AG09309 (cell line): Measurements from ENCODE around the gene PGM2L1.
A peak's percentile ranks its signal among the peaks of the same experiment; 100 is the strongest.

Experiments
- DNase-seq: peaks from one replicate; pipeline ENCODE4 v3.0.0-alpha.2; 2010; ENCODE audit warnings: low read depth
- H3K4me3 ChIP-seq: 2 replicates; pipeline ENCODE4 v1.5.1; 2011; ENCODE audit warnings: mild to moderate bottlenecking, low read depth, low read length, moderate library complexity; ENCODE audit not compliant: control insufficient read depth
- CTCF ChIP-seq: IDR thresholded peaks from 2 replicates; pipeline ENCODE4 v1.5.1; 2011; ENCODE audit warnings: mild to moderate bottlenecking, low read depth, low read length, inconsistent platforms; ENCODE audit not compliant: insufficient read depth, control insufficient read depth; ENCODE audit errors: missing control alignments

The PGM2L1 gene

GRCh38 chr11:74388678-74389327, 9.4 kb downstream of the PGM2L1 start:
- peak; percentile 70 for TF ChIP-seq CTCF
- no peak overlapping the region for H3K4me3 ChIP-seq
- peak; percentile 11 for DNase-seq

- no peak overlapping the region for H3K4me3 ChIP-seq
- no peak for DNase-seq
- TF ChIP-seq CTCF: no peak
Observed at GRCh38 chr11:74384641-74385040, 13.6 kb downstream of the PGM2L1 start.

DNA sequence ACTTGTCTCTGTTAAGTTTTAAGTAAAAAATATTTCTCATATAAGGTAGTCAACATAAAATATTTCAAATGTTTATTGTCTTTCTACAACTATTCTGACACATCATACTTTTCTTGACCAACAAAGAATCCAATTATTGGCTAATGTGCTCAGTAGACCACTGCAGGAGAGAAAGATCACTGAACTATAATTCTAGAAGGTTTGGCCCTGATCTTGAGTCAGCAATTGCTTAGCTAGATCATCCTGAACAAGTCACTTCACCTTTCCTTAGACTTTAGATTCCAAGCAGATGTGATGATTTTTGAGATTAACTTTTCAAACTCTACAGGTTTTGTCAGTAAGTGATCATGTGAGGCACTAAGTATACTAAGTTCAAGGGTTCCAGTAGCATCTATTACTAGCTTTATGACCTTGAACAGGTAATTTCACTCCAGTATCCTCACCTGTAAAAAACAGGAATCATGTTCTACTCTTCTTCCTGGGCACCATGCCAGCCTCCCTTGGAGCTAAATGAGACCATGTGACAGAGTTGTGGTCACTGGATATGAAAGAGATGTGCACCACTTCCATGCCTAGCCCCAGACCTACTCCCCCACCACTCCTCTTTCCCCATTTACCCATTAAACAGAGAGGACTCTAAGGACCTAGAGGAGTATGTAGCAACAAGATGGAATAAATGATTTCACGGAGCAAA, 17.3 kb downstream of the PGM2L1 start:
- no peak for TF ChIP-seq CTCF
- no peak for DNase-seq
- H3K4me3 ChIP-seq: no peak overlapping the region

DNA sequence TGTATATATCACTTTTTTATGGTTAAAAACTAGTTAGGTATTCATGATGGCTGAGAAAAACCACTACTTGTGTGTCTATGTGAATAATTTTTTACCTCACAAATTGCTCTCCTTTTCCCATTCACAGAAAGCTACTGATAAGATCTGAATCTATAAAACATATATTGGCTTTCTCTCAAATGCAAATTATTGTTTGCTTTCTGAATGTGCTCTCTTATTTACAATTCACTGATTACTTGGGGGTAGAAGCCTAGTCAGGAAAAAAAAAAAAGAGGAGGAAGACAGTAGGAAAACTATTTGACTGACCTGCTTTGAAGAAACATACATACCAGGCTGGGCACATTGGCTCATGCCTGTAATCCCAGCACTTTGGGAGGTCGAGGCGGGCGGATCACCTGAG, 20.5 kb downstream of the PGM2L1 start:
- H3K4me3 ChIP-seq: no peak overlapping the region
- DNase-seq: no peak
- TF ChIP-seq CTCF: no peak

DNA sequence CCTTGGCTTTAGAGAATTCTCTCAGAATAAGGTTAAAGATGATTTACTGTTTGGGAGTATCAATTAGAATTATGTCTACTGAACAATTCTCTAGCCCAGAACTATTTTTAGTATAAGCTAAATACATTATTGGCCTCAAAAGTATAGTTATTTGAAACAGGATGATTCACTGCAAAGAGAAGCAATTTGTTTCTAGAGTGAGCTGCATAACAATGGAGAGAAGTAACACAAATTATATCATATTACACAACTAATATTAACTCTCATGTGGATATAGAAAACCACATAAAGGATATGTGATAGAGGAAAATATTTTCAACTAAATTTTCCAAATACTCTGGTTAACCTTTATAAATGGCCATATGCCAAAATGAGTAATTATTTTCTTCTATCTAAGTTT, 24.9 kb downstream of the PGM2L1 start:
- no peak for TF ChIP-seq CTCF
- no peak for DNase-seq

GRCh38 chr11:74371269-74372052, 26.8 kb downstream of the PGM2L1 start:
- H3K4me3 ChIP-seq: no peak overlapping the region
- no peak for TF ChIP-seq CTCF
- peak; percentile 43 for DNase-seq

More for the DNA sequence above, 24.9 kb downstream of the PGM2L1 start:
- no peak overlapping the region for H3K4me3 ChIP-seq
